Smooth muscle cell (in vitro differentiated cells): Measurements from ENCODE around the gene MTMR2. TPM values are rescaled to one million over a fixed set of nuclear protein-coding genes. Genes with fewer than 3 reads are reported as not detected.

ENCODE experiments used
- DNase-seq: peaks from one replicate; lab custom pipeline; 2025; ENCODE audit not compliant: unreplicated experiment; lab: John Stamatoyannopoulos, UW
- H2AFZ ChIP-seq: fragments of 200-600 bp; sonication (generic); 2 replicates; pipeline ENCODE4 v1.6.0; 2016; ENCODE audit warnings: antibody characterized with exemption, low read depth, mild to moderate bottlenecking
- H3F3A ChIP-seq: fragments of 200-600 bp; sonication (generic); 2 replicates; pipeline ENCODE4 v1.6.0; 2017; ENCODE audit warnings: antibody characterized with exemption, low read depth
- H3K27ac ChIP-seq: fragments of 200-600 bp; sonication (generic); 2 replicates; pipeline ENCODE4 v1.5.1; 2016; ENCODE audit warnings: low read depth, mild to moderate bottlenecking
- H3K27me3 ChIP-seq: fragments of 200-600 bp; sonication (generic); 2 replicates; pipeline ENCODE4 v1.6.1; 2016; ENCODE audit warnings: low read depth, mild to moderate bottlenecking
- H3K36me3 ChIP-seq: fragments of 200-600 bp; sonication (generic); 2 replicates; pipeline ENCODE4 v1.5.1; 2016; ENCODE audit warnings: low read depth
- H3K4me1 ChIP-seq: fragments of 200-600 bp; sonication (generic); 2 replicates; pipeline ENCODE4 v1.5.1; 2016; ENCODE audit warnings: low read depth
- H3K4me2 ChIP-seq: fragments of 200-600 bp; sonication (generic); 2 replicates; pipeline ENCODE4 v1.6.0; 2016; ENCODE audit warnings: mild to moderate bottlenecking
- H3K4me3 ChIP-seq: fragments of 200-600 bp; sonication (generic); 2 replicates; pipeline ENCODE4 v1.5.1; 2016; ENCODE audit warnings: mild to moderate bottlenecking
- H3K79me2 ChIP-seq: fragments of 200-600 bp; sonication (generic); 2 replicates; pipeline ENCODE4 v1.6.0; 2016; ENCODE audit warnings: low read depth, mild to moderate bottlenecking
- H3K9ac ChIP-seq: fragments of 200-600 bp; sonication (generic); 2 replicates; pipeline ENCODE4 v1.6.0; 2016; ENCODE audit warnings: low read depth
- H3K9me3 ChIP-seq: fragments of 200-600 bp; sonication (generic); replicated peaks from 2 replicates; pipeline ENCODE4 v1.5.1; 2016; ENCODE audit warnings: low read depth
- H4K20me1 ChIP-seq: fragments of 200-600 bp; sonication (generic); 2 replicates; pipeline ENCODE4 v1.6.0; 2016; ENCODE audit warnings: low read depth
- CTCF ChIP-seq: fragments of 200-600 bp; sonication (generic); IDR thresholded peaks from 2 replicates; pipeline ENCODE4 v1.5.1; 2017; ENCODE audit warnings: borderline replicate concordance, mild to moderate bottlenecking, antibody characterized with exemption; ENCODE audit not compliant: insufficient read depth, poor library complexity, severe bottlenecking
- WGBS: methylation state at CpG from one replicate; pipeline ENCODE4 v1.1.7; 2016; ENCODE audit warnings: low lambda C conversion rate; 5-methylcytosine and 5-hydroxymethylcytosine counted together
- polyA plus RNA-seq: library from polyadenylated mRNA; unstranded; fragments of >200 nt; fragmentation: Nextera tagmentation; extraction: Ambion mirVana; gene quantifications from 2 replicates; pipeline ENCODE4 v1.2.1, GENCODE V29; 2016
- total RNA-seq: library from RNA; depleted of rRNA; stranded (reverse); fragments of >200 nt; gene quantifications from 2 replicates; pipeline ENCODE4 v1.2.3, GENCODE V29; 2014

Gene MTMR2
- total and polyA plus RNA-seq, 2 experiments from 2014 or later, result 27.2 to 40.0 TPM

DNA sequence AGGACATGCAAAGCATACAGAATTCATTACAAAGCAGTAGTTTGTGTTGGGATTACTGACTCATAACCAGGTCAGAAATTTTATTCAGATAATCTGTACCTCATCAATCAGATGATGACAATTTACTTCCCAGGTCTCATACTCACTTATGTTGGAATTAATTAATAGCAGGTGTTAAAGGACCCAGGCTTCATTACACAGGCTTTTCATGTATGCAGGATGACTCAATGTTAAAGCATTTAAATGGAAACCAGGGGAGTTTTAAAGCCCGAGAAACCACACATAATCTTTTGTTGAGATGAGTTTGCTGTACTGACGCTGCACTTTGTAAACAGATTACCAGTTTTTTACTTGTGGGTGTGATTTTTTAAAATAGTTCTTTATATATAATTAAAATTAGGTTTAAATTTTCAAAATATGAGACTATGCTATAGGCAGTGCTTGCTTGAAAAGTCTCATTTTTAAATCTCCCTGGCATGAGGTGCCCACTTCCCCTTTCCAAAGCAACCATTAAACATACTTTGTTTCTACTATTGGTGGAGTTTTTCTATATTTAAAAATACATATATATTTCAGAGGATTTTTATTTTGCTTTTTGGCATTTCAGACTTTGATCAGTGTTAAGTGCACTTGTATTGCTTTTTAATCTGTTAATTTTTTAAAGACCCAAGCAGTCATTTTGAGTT, 92.6 kb downstream of the MTMR2 start:
- H3K79me2 ChIP-seq, result no peaks in the 10 kb centered on the region
- TF ChIP-seq CTCF, result no peak
- H3K4me1 ChIP-seq, result peaks cover 10% of the 10 kb centered on the region
- H3K4me3 ChIP-seq, result no peak overlapping the region
- peak overlapping the region; percentile 51 for H3K4me2 ChIP-seq
- 1% methylated on average over 2 of the region's 2 CpGs for WGBS
- DNase-seq, result no peak
- H4K20me1 ChIP-seq, result peaks cover 3% of the 10 kb centered on the region
- no peaks in the 10 kb centered on the region for H3K9me3 ChIP-seq
- peak overlapping the region; percentile 93 for H3K27ac ChIP-seq
- no peak overlapping the region for H2AFZ ChIP-seq
- H3K9ac ChIP-seq, result peak overlapping the region; percentile 56
- peaks cover 6% of the 10 kb centered on the region for H3K36me3 ChIP-seq
- no peaks in the 10 kb centered on the region for H3K27me3 ChIP-seq
- peaks cover 16% of the 10 kb centered on the region for H3F3A ChIP-seq

DNA sequence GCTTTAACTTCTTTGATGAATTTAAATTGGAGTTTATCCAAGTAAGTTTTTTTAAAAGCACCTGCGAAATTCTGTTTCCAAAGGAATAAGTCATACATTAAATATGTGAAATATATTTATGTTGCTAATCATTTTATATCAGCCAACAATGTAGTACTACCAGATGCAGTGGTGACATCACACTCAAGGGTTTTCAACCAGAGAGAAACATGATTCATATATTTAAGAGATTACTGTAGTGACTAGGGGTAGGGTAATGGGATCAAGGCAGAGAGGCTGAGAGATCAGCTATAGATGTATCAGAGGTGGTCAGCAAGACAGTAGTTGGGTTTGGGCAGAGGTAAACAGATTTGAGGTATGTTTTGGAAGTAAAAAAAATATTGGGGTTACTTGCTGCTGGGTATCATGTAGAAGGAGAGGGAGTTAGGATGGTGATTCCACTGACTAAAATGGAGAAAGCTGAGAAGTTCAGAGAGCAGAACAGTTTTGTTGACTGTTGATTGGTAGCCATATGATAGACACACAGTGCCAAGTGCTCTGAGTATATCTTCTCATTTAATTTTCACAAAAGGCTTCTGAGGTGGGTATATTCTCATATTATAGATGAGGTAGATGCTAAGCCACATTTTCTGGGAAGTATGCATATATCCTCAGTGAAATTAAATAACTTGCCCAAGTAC, 94.2 kb downstream of the MTMR2 start:
- no peak for DNase-seq
- Histone ChIP-seq H3F3A (peaks cover 16% of the 10 kb centered on the region), H3K27ac (peak overlapping the region; percentile 93), H3K36me3 (peaks cover 6% of the 10 kb centered on the region), H4K20me1 (peaks cover 3% of the 10 kb centered on the region), H3K79me2 (no peaks in the 10 kb centered on the region), H2AFZ (no peak overlapping the region), H3K9me3 (no peaks in the 10 kb centered on the region), H3K9ac (no peak overlapping the region), H3K4me1 (peaks cover 7% of the 10 kb centered on the region), H3K4me2 (no peak overlapping the region), H3K4me3 (no peak overlapping the region), H3K27me3 (no peaks in the 10 kb centered on the region)
- WGBS, result 94% methylated on average over 1 of the region's 1 CpG
- TF ChIP-seq CTCF, result no peak

DNA sequence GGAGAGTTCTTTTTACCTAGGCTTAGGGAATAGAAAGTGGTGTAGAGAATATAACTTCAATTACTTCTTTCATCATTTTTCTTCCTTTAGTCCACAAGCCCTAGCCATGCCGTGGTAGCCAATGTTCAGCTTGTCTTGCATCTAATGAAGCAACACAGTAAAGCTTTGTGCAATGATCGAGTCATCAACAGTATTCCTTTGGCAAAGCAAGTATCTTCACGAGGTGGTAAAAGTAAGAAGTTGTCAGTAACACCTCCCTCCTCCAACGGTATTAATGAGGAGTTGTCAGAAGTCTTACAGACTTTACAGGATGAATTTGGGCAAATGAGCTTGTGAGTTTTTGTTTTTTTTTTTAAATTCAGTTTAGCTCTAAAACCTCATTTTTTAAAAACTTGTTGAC, 96.2 kb downstream of the MTMR2 start:
- no peak for DNase-seq
- Histone ChIP-seq H3F3A (peaks cover 16% of the 10 kb centered on the region), H2AFZ (no peak overlapping the region), H3K4me2 (no peak overlapping the region), H3K27ac (no peak overlapping the region), H3K79me2 (no peaks in the 10 kb centered on the region), H3K4me3 (no peak overlapping the region), H3K9ac (no peak overlapping the region), H3K9me3 (no peaks in the 10 kb centered on the region), H3K27me3 (no peaks in the 10 kb centered on the region), H3K4me1 (peaks cover 7% of the 10 kb centered on the region), H3K36me3 (no peaks in the 10 kb centered on the region), H4K20me1 (peaks cover 3% of the 10 kb centered on the region)
- TF ChIP-seq CTCF, result no peak
- WGBS, result 41% methylated on average over 4 of the region's 4 CpGs

DNA sequence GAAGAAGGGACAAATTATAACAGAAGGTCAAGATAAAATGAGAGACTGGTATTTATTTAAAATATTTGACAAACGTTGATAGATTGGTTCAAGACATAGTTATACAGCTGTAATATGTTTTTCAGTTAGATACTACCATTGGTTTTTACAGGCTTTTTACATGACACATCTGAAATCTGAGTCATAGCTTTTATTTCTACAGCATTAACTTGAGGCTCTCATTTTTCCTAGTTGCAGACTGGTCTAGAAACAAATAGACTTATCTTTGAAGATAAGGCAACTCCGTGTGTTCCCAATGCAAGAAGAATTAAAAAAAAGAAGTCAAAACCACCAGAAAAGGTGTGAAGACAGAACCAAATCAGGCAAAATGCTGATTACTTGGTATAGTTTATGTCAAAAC, 102.3 kb downstream of the MTMR2 start:
- no peaks in the 10 kb centered on the region for H3K79me2 ChIP-seq
- no peak overlapping the region for H2AFZ ChIP-seq
- TF ChIP-seq CTCF, result no peak
- 24% methylated on average over 2 of the region's 2 CpGs for WGBS
- no peaks in the 10 kb centered on the region for H3K27me3 ChIP-seq
- no peak for DNase-seq
- H3K36me3 ChIP-seq, result peaks cover 8% of the 10 kb centered on the region
- H3K9me3 ChIP-seq, result no peaks in the 10 kb centered on the region
- peaks cover 4% of the 10 kb centered on the region for H3F3A ChIP-seq
- peak overlapping the region; percentile 68 for H3K27ac ChIP-seq
- peak overlapping the region; percentile 41 for H3K4me2 ChIP-seq
- no peak overlapping the region for H3K4me3 ChIP-seq
- H3K9ac ChIP-seq, result no peak overlapping the region
- no peaks in the 10 kb centered on the region for H3K4me1 ChIP-seq
- H4K20me1 ChIP-seq, result no peaks in the 10 kb centered on the region
